ENCODE results near the gene SLC6A19.
"Not testable (repeated sequence)": the region's sequence is repeated elsewhere in the genome, so short reads cannot be mapped to it uniquely, and the experiment has no call there.

The SLC6A19 gene

GRCh38 chr5:1156754-1157460 lies 44.5 kb upstream of the SLC6A19 start:
- TF ChIP-seq CTCF (conservative IDR thresholded peaks at IDR 0.05; ENCODE audit: low read length) = no peak
- no peak for DNase-seq (ENCODE audit: low read depth)
- no peak overlapping the region for H3K4me3 ChIP-seq (ENCODE audit: low read length)

GRCh38 chr5:1157461-1157986 lies 43.9 kb upstream of the SLC6A19 start:
- not testable (repeated sequence) for H3K4me3 ChIP-seq (ENCODE audit: low read length); DNase-seq (ENCODE audit: low read depth)

GRCh38 chr5:1158647-1159340 lies 42.6 kb upstream of the SLC6A19 start:
- H3K4me3 ChIP-seq (ENCODE audit: low read length) = no peak overlapping the region
- no peak for TF ChIP-seq CTCF (conservative IDR thresholded peaks at IDR 0.05; ENCODE audit: low read length)
- no peak for DNase-seq (ENCODE audit: low read depth)

GRCh38 chr5:1159341-1159675 lies 42.1 kb upstream of the SLC6A19 start:
- no peak for DNase-seq (ENCODE audit: low read depth)
- no peak overlapping the region for H3K4me3 ChIP-seq (ENCODE audit: low read length)
- TF ChIP-seq CTCF (conservative IDR thresholded peaks at IDR 0.05; ENCODE audit: low read length) = no peak

GRCh38 chr5:1159774-1160406 lies 41.5 kb upstream of the SLC6A19 start:
- TF ChIP-seq CTCF (conservative IDR thresholded peaks at IDR 0.05; ENCODE audit: low read length) = no peak
- H3K4me3 ChIP-seq (ENCODE audit: low read length) = no peak overlapping the region
- no peak for DNase-seq (ENCODE audit: low read depth)

GRCh38 chr5:1161108-1161832 lies 40.1 kb upstream of the SLC6A19 start:
- no peak for DNase-seq (ENCODE audit: low read depth)
- no peak overlapping the region for H3K4me3 ChIP-seq (ENCODE audit: low read length)

More at GRCh38 chr5:1161108-1161832, 40.1 kb upstream of the SLC6A19 start:
- no peak for TF ChIP-seq CTCF (conservative IDR thresholded peaks at IDR 0.05; ENCODE audit: low read length)
